Lung (tissue), 12 donors: ENCODE data around the gene ZNF45. TPM values are rescaled to one million over a fixed set of nuclear protein-coding genes. Genes with fewer than 3 reads are reported as not detected.

Experiments used
- ATAC-seq: fragments of 200-7000 bp; cut with Tn5 transposase; one replicate; pipeline ENCODE4 v1.9.1; 2020; ENCODE audit warnings: moderate number of reproducible peaks; ENCODE audit not compliant: insufficient read depth, low FRiP score
- DNase-seq, 3 donors: peaks; one replicate each; pipeline ENCODE4 v3.0.0-alpha.2; 2013 to 2017
- H3K27ac ChIP-seq, 2 donors: one replicate each; pipeline ENCODE4 v1.5.1; 2013; ENCODE audit warnings: mild to moderate bottlenecking in 2 of 2, moderate library complexity in 2 of 2, control low read depth in 1 of 2, inconsistent platforms in 1 of 2, low read depth in 1 of 2, low read length in 1 of 2
- H3K27me3 ChIP-seq, 3 donors: one replicate each; pipeline ENCODE4 v1.5.1; 2013; ENCODE audit warnings: low read length in 2 of 3; ENCODE audit not compliant: control insufficient read depth in 3 of 3, insufficient read depth in 3 of 3
- H3K36me3 ChIP-seq, 4 donors: one replicate each; pipeline ENCODE4 v1.5.1; 2013; ENCODE audit warnings: low read length in 4 of 4, mild to moderate bottlenecking in 1 of 4, moderate library complexity in 1 of 4; ENCODE audit not compliant: control insufficient read depth in 4 of 4, insufficient read depth in 4 of 4
- H3K4me1 ChIP-seq, 5 donors: one replicate each; pipeline ENCODE4 v1.5.1; 2013; ENCODE audit warnings: low read length in 5 of 5, mild to moderate bottlenecking in 2 of 5, moderate library complexity in 1 of 5; ENCODE audit not compliant: control insufficient read depth in 5 of 5, insufficient read depth in 5 of 5
- H3K4me3 ChIP-seq: one replicate; pipeline ENCODE4 v1.5.1; 2013; ENCODE audit warnings: mild to moderate bottlenecking, control low read depth, moderate library complexity
- H3K9ac ChIP-seq, 2 donors: one replicate each; pipeline ENCODE4 v1.5.1; 2013; ENCODE audit warnings: low read length in 2 of 2, control low read depth in 1 of 2; ENCODE audit not compliant: insufficient read depth in 1 of 2
- H3K9me3 ChIP-seq, 4 donors: one replicate each; pipeline ENCODE4 v1.5.1; 2013; ENCODE audit warnings: low read length in 3 of 4, mild to moderate bottlenecking in 1 of 4, moderate library complexity in 1 of 4; ENCODE audit not compliant: control insufficient read depth in 4 of 4, insufficient read depth in 3 of 4
- WGBS, 2 donors: extraction: QIAGEN DNeasy Blood & Tissue Kit; methylation state at CpG; one replicate each; pipeline ENCODE4 v1.1.7; 2013; 5-methylcytosine and 5-hydroxymethylcytosine counted together
- polyA plus RNA-seq, 2 donors: library from polyadenylated mRNA; stranded (reverse); fragments of 200-250 nt; gene quantifications; one replicate each; pipeline ENCODE4 v1.2.1, GENCODE V29; 2013
- total RNA-seq, 2 donors: library from RNA; depleted of rRNA in 1 of 2; stranded (reverse); fragments of >200 nt in 1 of 2; gene quantifications; one replicate each; pipeline ENCODE4 v1.2.1, GENCODE V29; 2014 to 2021
- TF ChIP-seq, protein P1 (sequence below): IDR thresholded peaks from 2 replicates; pipeline ENCODE4 v1.5.1; 2012; ENCODE audit warnings: mild to moderate bottlenecking; ENCODE audit errors: control extremely low read depth, extremely low read depth
- donor health status: control.
- donor health status: control.
- donor health status: Bipolar disorder and iron deficiency.
- donor health status: healthy.
- donor health status: DM: yes; HTN: yes; CAD: no.

ZNF45 gene
- total and polyA plus RNA-seq, 4 donors: 2.8 to 20.6 (median 8.1) TPM

DNA sequence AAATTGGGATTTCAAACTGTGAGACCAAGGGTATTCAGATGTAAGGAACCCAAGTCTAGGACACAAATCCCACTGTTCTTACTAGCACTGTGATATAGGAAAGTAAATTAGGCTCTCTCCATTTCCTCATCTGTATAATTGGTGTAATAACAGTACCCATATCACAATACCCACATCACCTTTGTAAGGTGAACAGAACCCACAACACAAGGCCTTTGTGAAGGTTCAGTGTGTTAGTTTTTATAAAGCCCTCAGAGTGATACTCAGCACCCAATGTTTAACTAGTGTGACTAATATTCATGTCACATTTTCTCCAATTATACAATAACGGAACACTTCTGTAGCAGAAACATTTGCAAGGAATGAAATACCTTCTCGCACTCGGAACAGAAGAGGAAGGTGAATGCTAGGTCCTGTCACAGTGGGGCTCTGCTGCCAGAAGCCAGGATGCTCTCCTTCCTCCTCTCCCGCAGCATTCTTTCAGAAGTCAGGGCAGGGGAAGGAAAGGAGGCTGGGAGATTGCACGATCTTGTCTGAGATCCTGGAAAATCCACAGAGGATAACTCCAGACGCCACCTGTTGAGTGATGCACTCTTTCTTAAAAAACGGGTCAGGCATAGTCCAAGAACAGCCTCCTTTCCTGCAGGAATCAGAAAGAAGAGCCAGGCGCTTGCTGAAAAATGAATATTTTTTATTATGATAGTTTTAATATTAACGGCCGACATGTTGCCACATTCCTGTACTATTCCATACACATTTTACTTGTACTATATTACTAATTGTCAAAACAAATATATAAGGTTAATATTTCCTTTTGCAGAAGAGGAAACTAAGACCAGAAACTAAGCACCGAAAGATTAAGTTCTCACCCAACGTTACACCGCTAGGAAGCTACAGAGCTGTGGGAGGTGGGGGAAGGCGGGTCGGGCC, 762 bp downstream of the ZNF45 start:
- no peak for DNase-seq

DNA sequence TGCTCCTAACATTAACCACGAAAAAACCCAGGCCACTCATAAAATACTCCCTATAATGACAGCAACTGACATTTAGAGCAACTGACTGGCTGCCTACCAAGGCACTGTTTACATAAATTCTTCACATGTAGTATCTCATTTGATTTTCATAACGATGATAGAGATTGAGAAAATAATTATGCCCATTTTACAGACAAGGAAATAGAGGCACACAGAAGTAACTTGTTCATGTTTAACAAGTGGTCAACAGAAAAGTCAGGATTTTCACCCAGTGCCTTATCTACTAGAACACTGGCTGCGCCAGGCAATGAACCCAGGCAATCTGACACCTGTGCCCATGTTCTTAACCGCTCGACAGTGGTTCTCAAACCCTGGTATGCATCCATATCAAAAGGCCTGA, 6.3 kb downstream of the ZNF45 start:
- H3K27ac ChIP-seq: no peak overlapping the region
- no peak overlapping the region for H3K9ac ChIP-seq
- peaks cover 0 to 3% (median 0%) of the 10 kb centered on the region in 5 donors for H3K4me1 ChIP-seq
- DNase-seq: no peak
- peaks cover 37 to 78% (median 62%) of the 10 kb centered on the region in 4 donors for H3K36me3 ChIP-seq
- no peak for ATAC-seq
- WGBS, 2 donors: 93 to 98% methylated on average over 5 of the region's 5 CpGs
- TF ChIP-seq, protein P1, sequence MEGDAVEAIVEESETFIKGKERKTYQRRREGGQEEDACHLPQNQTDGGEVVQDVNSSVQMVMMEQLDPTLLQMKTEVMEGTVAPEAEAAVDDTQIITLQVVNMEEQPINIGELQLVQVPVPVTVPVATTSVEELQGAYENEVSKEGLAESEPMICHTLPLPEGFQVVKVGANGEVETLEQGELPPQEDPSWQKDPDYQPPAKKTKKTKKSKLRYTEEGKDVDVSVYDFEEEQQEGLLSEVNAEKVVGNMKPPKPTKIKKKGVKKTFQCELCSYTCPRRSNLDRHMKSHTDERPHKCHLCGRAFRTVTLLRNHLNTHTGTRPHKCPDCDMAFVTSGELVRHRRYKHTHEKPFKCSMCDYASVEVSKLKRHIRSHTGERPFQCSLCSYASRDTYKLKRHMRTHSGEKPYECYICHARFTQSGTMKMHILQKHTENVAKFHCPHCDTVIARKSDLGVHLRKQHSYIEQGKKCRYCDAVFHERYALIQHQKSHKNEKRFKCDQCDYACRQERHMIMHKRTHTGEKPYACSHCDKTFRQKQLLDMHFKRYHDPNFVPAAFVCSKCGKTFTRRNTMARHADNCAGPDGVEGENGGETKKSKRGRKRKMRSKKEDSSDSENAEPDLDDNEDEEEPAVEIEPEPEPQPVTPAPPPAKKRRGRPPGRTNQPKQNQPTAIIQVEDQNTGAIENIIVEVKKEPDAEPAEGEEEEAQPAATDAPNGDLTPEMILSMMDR: no peak
- peaks cover 0 to 18% (median 2%) of the 10 kb centered on the region in 4 donors for H3K9me3 ChIP-seq
- no peak overlapping the region for H3K4me3 ChIP-seq
- H3K27me3 ChIP-seq: no peaks in the 10 kb centered on the region

More for the DNA sequence above, 762 bp downstream of the ZNF45 start:
- Histone ChIP-seq H3K27ac (peak overlapping the region; percentile 87 to 96), H3K27me3 (no peaks in the 10 kb centered on the region), H3K36me3 (peaks cover 13 to 34% (median 24%) of the 10 kb centered on the region in 4 donors), H3K4me3 (peak overlapping the region; percentile 89), H3K9me3 (peaks cover 0 to 6% (median 0%) of the 10 kb centered on the region in 4 donors), H3K4me1 (peaks cover 0 to 9% (median 3%) of the 10 kb centered on the region in 5 donors), H3K9ac (peak overlapping the region; percentile 35 to 50)
- 5 to 9% methylated on average over 15 of the region's 15 CpGs for WGBS, 2 donors
- TF ChIP-seq, protein P1: no peak
- ATAC-seq: no peak

DNA sequence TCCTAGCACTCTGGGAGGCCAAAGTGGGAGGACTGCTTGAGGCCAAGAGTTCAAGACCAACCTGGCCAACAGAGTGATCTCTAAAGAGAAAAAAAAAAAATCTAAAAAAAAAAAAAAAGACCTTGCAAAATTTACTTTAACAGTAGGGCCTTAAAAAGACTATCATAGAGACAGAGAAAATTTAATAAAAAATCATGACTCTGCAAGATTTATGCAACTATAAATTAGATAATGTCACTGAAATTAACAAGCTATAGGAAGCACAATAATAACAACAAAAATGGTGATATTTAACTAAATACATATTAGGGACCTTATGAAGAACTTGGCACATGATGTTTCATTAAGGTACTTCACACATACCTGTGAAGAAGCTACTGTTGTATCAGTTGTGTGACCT, 11.2 kb downstream of the ZNF45 start:
- H3K36me3 ChIP-seq: peaks cover 40 to 87% (median 72%) of the 10 kb centered on the region in 4 donors
- H3K9me3 ChIP-seq: peaks cover 0 to 23% (median 12%) of the 10 kb centered on the region in 4 donors

More for the DNA sequence above, 11.2 kb downstream of the ZNF45 start:
- Histone ChIP-seq H3K4me1 (no peaks in the 10 kb centered on the region), H3K9ac (no peak overlapping the region), H3K27me3 (no peaks in the 10 kb centered on the region), H3K4me3 (no peak overlapping the region), H3K27ac (no peak overlapping the region)
- TF ChIP-seq, protein P1: no peak
- DNase-seq (no peak), ATAC-seq (no peak)
